GM21737 (cell line): ENCODE data around the gene GLTP.
"Not testable (repeated sequence)": the region's sequence is repeated elsewhere in the genome, so short reads cannot be mapped to it uniquely, and the experiment has no call there.

Source experiments
- ATAC-seq: cut with Tn5 transposase; IDR thresholded peaks from one replicate; pipeline ENCODE4 v1.9.1; 2021; ENCODE audit warnings: mild to moderate bottlenecking, moderate library complexity; ENCODE audit not compliant: unreplicated experiment

Gene GLTP

GRCh38 chr12:109902891-109903418 is 22.6 kb upstream of the GLTP start:
- ATAC-seq: no peak

GRCh38 chr12:109900752-109901580 is 20.6 kb upstream of the GLTP start:
- ATAC-seq: peak; percentile 19

GRCh38 chr12:109899783-109900751 is 19.7 kb upstream of the GLTP start, which contains the start of gene TCHP:
TSS of gene TCHP (plus strand) at chr12:109900274. CDS start at chr12:109903027, 2,753 bp downstream.
- peak; percentile 65 for ATAC-seq

GRCh38 chr12:109899345-109899744 is 19.0 kb upstream of the GLTP start:
- not testable (repeated sequence) for ATAC-seq

GRCh38 chr12:109897029-109897428 is 16.7 kb upstream of the GLTP start:
- ATAC-seq: no peak

- no peak for ATAC-seq
Observed at GRCh38 chr12:109896188-109896587, 15.8 kb upstream of the GLTP start.

GRCh38 chr12:109894939-109895338 is 14.6 kb upstream of the GLTP start:
- no peak for ATAC-seq

- ATAC-seq: no peak
Observed at GRCh38 chr12:109893261-109893995, 13.1 kb upstream of the GLTP start.

GRCh38 chr12:109892748-109893147 is 12.4 kb upstream of the GLTP start:
- ATAC-seq: peak; percentile 63

GRCh38 chr12:109892165-109892715 is 11.9 kb upstream of the GLTP start:
- ATAC-seq: no peak

GRCh38 chr12:109891731-109892130 is 11.4 kb upstream of the GLTP start:
- ATAC-seq: not testable (repeated sequence)

GRCh38 chr12:109890620-109891170 is 10.4 kb upstream of the GLTP start:
- ATAC-seq: no peak

GRCh38 chr12:109888179-109889020 is 8.1 kb upstream of the GLTP start:
- no peak for ATAC-seq

- no peak for ATAC-seq
Observed at GRCh38 chr12:109885616-109886015, 5.3 kb upstream of the GLTP start.

- no peak for ATAC-seq
Observed at GRCh38 chr12:109883461-109883860, 3.1 kb upstream of the GLTP start.

- no peak for ATAC-seq
Observed at GRCh38 chr12:109881752-109882151, 1.4 kb upstream of the GLTP start.

- ATAC-seq: no peak
Observed at GRCh38 chr12:109880938-109881337, 597 bp upstream of the GLTP start.

GRCh38 chr12:109879351-109880042 is 844 bp downstream of the GLTP start:
- ATAC-seq: no peak
